HG03060 (cell line): ENCODE results near the gene SPPL2B.
"Not testable (repeated sequence)": the region's sequence is repeated elsewhere in the genome, so short reads cannot be mapped to it uniquely, and the experiment has no call there.

Experiments used
- ATAC-seq: cut with Tn5 transposase; IDR thresholded peaks from one replicate; pipeline ENCODE4 v1.9.1; 2021; ENCODE audit warnings: low read depth, moderate number of reproducible peaks; ENCODE audit not compliant: unreplicated experiment

The SPPL2B gene, protein sequence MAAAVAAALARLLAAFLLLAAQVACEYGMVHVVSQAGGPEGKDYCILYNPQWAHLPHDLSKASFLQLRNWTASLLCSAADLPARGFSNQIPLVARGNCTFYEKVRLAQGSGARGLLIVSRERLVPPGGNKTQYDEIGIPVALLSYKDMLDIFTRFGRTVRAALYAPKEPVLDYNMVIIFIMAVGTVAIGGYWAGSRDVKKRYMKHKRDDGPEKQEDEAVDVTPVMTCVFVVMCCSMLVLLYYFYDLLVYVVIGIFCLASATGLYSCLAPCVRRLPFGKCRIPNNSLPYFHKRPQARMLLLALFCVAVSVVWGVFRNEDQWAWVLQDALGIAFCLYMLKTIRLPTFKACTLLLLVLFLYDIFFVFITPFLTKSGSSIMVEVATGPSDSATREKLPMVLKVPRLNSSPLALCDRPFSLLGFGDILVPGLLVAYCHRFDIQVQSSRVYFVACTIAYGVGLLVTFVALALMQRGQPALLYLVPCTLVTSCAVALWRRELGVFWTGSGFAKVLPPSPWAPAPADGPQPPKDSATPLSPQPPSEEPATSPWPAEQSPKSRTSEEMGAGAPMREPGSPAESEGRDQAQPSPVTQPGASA

DNA sequence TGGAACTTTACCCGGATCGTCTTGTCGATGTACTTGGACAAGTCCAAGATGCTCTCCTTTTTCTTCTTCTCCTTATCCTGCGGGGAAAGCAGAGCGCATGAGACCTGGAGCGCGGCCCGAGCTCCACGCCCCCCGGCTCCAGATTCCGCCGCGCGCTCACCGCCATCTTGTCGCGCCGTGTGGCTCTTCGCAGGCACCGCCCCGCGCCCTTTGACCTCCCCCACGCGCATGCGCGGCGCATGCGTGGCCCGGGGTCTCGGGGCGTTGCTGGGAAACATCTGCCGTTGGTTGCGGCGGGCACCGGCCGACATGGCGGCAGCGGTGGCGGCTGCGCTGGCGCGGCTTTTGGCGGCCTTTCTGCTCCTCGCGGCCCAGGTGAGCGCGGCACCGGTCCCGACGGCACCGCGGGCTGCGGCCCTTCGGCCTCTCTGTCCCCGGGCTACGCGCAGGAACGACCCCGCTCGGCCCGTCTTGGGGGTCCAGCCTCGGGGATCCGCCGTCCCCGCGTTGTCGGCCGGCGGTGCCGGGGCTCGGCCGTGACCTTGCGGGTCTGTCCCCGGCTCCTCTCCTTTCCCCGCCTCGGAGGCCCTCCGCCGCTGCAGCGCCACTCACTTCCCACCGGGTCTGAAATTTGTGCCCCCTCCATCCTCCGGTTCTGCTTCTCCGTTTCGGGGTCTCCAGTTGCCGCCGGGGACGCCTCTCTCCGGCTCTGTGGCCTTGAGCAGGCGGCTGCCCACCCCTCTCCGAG lies at the start of gene SPPL2B, which contains the start of gene LSM7:
Gene SPPL2B, plus strand, starts transcription at position 284 of the 748 bp plus-strand sequence. Its CDS starts 26 bp downstream, at position 310.
Gene LSM7, minus strand, starts transcription at position 186 of the 748 bp plus-strand sequence. Its CDS starts 20 bp downstream, at position 166.
- ATAC-seq, result no peak

DNA sequence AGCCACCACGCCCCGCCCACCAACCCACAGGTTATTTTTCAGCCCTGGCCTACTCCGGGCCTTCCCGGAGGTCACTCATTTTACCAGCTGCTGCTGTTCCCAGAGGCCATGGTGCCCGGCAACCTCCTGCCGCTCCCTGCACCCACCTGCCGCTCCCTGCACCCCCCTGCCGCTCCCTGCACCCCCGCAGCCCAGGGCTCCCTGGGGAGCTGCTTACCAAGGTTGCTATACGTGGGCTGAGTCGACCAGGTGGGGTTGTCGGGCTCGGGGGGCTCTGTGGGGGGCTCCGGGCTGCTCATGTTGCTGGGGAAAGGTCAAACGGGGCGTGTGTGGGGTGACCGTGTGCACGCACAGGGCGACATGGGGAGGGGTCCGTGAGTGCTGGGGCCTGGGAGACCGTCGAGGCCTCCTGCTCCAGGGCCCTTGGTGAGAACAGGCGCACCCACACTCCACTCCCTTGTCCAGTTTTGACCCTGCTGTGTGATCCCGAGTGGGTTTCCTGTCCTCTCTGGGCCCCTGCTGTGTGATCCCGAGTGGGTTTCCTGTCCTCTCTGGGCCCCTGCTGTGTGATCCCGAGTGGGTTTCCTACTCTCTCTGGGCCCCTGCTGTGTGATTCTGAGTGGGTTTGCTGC lies 47.7 kb upstream of the SPPL2B start:
- no peak for ATAC-seq

GRCh38 chr19:2281265-2282061 lies 47.0 kb upstream of the SPPL2B start:
- ATAC-seq, result not testable (repeated sequence)

DNA sequence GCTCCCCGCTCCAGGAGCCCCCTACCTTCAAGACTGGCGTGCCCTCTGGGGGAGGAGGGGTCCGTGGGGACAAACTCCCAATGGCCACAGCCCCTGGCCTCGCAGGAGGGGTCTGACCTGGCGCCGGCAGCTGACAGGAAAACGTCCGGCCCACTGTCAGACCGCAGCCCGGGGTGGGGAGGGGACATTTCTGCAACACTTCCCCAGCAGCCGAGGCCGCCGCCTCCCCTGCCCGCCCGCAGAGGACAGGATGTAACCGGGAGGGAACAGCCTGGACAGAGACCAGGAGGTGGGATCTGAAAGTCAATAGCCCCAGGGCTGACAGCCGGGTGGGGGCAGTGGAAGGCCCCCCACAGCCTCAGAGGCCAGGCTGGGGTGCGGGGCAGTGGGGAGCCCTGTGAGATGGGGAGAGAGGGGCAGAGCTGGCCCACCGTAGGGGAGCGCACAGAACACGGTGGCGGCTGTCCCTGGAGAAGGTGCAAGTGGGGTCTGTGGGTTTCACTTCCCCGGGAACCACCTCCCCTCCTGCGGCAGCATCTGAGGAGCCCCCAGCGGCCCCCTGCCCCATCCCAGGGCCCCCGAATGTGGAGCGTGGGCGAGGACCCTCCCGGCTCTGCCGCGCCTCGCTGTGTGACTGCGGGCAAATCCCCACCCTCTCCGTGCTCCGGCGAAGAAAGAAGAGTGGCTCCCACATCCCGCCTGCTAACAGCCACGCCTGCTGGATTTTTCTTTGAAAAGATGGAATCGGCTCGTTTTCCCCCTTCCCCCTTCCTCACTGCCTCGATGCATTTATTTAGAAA lies 46.2 kb upstream of the SPPL2B start, which contains the start of gene PEAK3:
Gene PEAK3, minus strand, starts transcription at position 114 of the 800 bp plus-strand sequence. CDS start 1,244 bp downstream, outside the sequence.
- no peak for ATAC-seq

- ATAC-seq, result no peak
Measured at GRCh38 chr19:2282862-2283237, 45.6 kb upstream of the SPPL2B start.

- no peak for ATAC-seq
Measured at GRCh38 chr19:2283835-2284507, 44.5 kb upstream of the SPPL2B start.

GRCh38 chr19:2286402-2287140 lies 41.9 kb upstream of the SPPL2B start:
- no peak for ATAC-seq

- ATAC-seq, result no peak
Measured at GRCh38 chr19:2287585-2288337, 40.7 kb upstream of the SPPL2B start.

GRCh38 chr19:2288338-2288817 lies 40.1 kb upstream of the SPPL2B start:
- no peak for ATAC-seq

DNA sequence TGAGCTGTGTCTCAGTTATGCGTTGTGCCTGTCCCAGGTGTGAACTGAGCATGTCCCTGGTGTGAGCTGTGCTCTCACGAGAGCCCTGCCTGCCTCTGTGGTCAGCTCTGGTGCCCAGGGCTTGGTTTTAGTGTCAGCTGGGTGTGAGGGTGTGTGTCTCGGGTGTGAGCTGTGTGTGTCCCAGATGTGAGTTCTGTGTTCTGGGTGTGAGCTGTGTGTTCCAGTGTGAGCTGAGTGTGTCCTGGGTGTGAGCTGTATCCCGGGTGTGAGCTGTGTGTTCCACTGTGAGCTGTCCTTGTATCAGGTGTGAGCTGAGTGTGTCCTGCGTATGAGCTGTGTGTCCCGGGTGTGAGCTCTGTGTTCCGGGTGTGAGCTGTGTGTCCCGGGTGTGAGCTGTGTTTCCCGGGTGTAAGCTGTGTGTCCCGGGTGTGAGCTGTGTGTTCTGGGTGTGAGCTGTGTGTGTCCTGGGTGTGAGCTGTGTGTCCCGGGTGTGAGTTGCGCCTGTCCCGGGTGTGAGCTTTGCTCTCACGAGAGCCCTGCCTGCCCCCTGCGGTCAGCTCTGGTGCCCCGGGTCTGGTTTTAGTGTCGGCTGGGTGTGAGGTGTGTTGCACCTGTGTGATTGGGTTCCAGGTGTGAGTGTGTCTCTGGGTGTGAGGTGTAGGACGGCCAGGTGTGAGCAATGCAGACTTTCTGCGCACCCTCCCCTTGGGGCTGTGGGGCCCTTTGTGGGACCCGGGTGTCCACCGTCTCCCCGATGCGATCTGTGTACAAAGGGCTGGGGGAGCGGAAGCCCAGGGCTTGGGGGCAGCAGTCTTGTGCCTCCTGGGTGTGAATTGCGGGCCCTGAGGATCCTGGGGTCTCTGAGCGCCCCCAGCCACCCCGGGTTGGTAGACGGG lies 39.4 kb upstream of the SPPL2B start:
- no peak for ATAC-seq

- ATAC-seq, result no peak
Measured at GRCh38 chr19:2289714-2290435, 38.6 kb upstream of the SPPL2B start.

- no peak for ATAC-seq
Measured at GRCh38 chr19:2290441-2291184, 37.9 kb upstream of the SPPL2B start.

GRCh38 chr19:2291185-2291751 lies 37.2 kb upstream of the SPPL2B start:
- ATAC-seq, result no peak

- ATAC-seq, result no peak
Measured at GRCh38 chr19:2294687-2295335, 33.7 kb upstream of the SPPL2B start.
